CD8-positive, alpha-beta memory T cell (primary cell): ENCODE results near the gene DLX2. TPM values are rescaled to one million over a fixed set of nuclear protein-coding genes. Genes with fewer than 3 reads are reported as not detected.

Experiments
- CTCF ChIA-PET: fragments of 350-600 bp; sonication (Branson Sonifier 250); formaldehyde crosslinking; loops from one replicate; lab custom pipeline; 2021; ENCODE audit warnings: antibody characterized with exemption; lab: Charles Lee
- POLR2A ChIA-PET: fragments of 350-600 bp; sonication (Branson Sonifier 250); formaldehyde crosslinking; loops from one replicate; lab custom pipeline; 2021; ENCODE audit warnings: antibody characterized with exemption; lab: Charles Lee
- DNase-seq, 5 donors: peaks; one replicate each; pipeline versions ENCODE4 v3.0.0 to v3.0.0-alpha.2; 2020 to 2022; ENCODE audit warnings: mixed read lengths in 1 of 5
- H3K27ac ChIP-seq: one replicate; pipeline ENCODE4 v1.7.0; 2013; ENCODE audit warnings: low read depth, mild to moderate bottlenecking, low read length, moderate library complexity
- H3K27me3 ChIP-seq: 2 replicates; pipeline ENCODE4 v1.7.0; 2013; ENCODE audit warnings: low read length, mild to moderate bottlenecking; ENCODE audit not compliant: insufficient read depth, poor library complexity, severe bottlenecking
- H3K36me3 ChIP-seq: 2 replicates; pipeline ENCODE4 v1.7.0; 2013; ENCODE audit warnings: mild to moderate bottlenecking, low read length, moderate library complexity; ENCODE audit not compliant: insufficient read depth
- H3K4me1 ChIP-seq: 2 replicates; pipeline ENCODE4 v1.7.0; 2013; ENCODE audit warnings: mild to moderate bottlenecking, low read length, moderate library complexity; ENCODE audit not compliant: insufficient read depth
- H3K4me3 ChIP-seq: 2 replicates; pipeline ENCODE4 v1.7.0; 2013; ENCODE audit warnings: mild to moderate bottlenecking, low read length
- H3K9me3 ChIP-seq: 2 replicates; pipeline ENCODE4 v1.7.0; 2013; ENCODE audit warnings: mild to moderate bottlenecking, low read length
- H3K27ac Mint-ChIP-seq, 8 donors: one replicate each; pipeline ENCODE4 v1.8.0; 2020 to 2021; ENCODE audit warnings: mixed read lengths in 8 of 8, mild to moderate bottlenecking in 6 of 8, inconsistent platforms in 3 of 8, moderate library complexity in 3 of 8
- H3K27me3 Mint-ChIP-seq, 2 donors: one replicate each; pipeline ENCODE4 v1.8.0; 2020 to 2021; ENCODE audit warnings: mixed read lengths in 2 of 2, mild to moderate bottlenecking in 1 of 2, moderate library complexity in 1 of 2
- H3K36me3 Mint-ChIP-seq, 3 donors: one replicate each; pipeline ENCODE4 v1.8.0; 2020 to 2021; ENCODE audit warnings: mixed read lengths in 3 of 3, inconsistent platforms in 1 of 3, mild to moderate bottlenecking in 1 of 3
- H3K4me1 Mint-ChIP-seq, 3 donors: one replicate each; pipeline ENCODE4 v1.8.0; 2020 to 2021; ENCODE audit warnings: mixed read lengths in 3 of 3, inconsistent platforms in 1 of 3, mild to moderate bottlenecking in 1 of 3
- H3K4me3 Mint-ChIP-seq, 7 donors: one replicate each; pipeline ENCODE4 v1.8.0; 2020 to 2021; ENCODE audit warnings: mixed read lengths in 7 of 7, mild to moderate bottlenecking in 6 of 7, moderate library complexity in 4 of 7, inconsistent platforms in 2 of 7
- H3K9me3 Mint-ChIP-seq, 5 donors: one replicate each; pipeline ENCODE4 v1.8.0; 2020 to 2022; ENCODE audit warnings: mixed read lengths in 5 of 5, mild to moderate bottlenecking in 3 of 5, moderate library complexity in 2 of 5, inconsistent platforms in 1 of 5
- polyA plus RNA-seq: library from polyadenylated mRNA; unstranded; fragments of 300-500 nt; fragmentation: Illumina TruSeq; gene quantifications from one replicate; pipeline ENCODE4 v1.2.3, GENCODE V29; 2021
- total RNA-seq, 2 experiments: library from RNA; stranded (reverse); gene quantifications; one replicate each; pipeline ENCODE4 v1.2.3, GENCODE V29; 2021

The DLX2 gene
- total and polyA plus RNA-seq, 3 experiments from 2014 or later: 0.16 TPM; not detected in 2

GRCh38 chr2:172095905-172096625, 6.6 kb downstream of the DLX2 start:
- Histone ChIP-seq H3K9me3 (no peaks in the 10 kb centered on the region), H3K4me3 (peak overlapping the region; percentile 42), H3K27me3 (peaks cover 97% of the 10 kb centered on the region), H3K27ac (no peak overlapping the region), H3K4me1 (peaks cover 64% of the 10 kb centered on the region), H3K36me3 (no peaks in the 10 kb centered on the region)
- Mint-ChIP-seq H3K27me3 (peaks cover 75 to 76% of the 10 kb centered on the region in 2 donors), H3K36me3 (peaks cover 0 to 3% (median 1%) of the 10 kb centered on the region in 3 donors), H3K4me1 (peaks cover 35 to 50% (median 43%) of the 10 kb centered on the region in 3 donors), H3K4me3 (peak overlapping the region; percentile 79 to 90 (median 87)), H3K9me3 (peaks cover 0 to 20% (median 10%) of the 10 kb centered on the region in 5 donors), H3K27ac (peak overlapping the region in 2 of 8 donors; percentile 3 to 69)
- POLR2A ChIA-PET: interaction anchor here (1.0 kb wide), 1 partner anchor 8 kb away, joined by 3 read pairs; no protein-coding TSS in a partner anchor
- CTCF ChIA-PET: interaction anchor here (1.0 to 1.6 kb wide), 5 partner anchors 9 to 370 kb away, joined by 3 to 5 read pairs (median 4); partner anchors contain the start of gene DLX1
- peak in 1 of 5 donors; percentile 7 for DNase-seq

- Mint-ChIP-seq H3K27ac (peak overlapping the region in 7 of 8 donors; percentile 57 to 91 (median 69)), H3K4me3 (peak overlapping the region; percentile 79 to 90 (median 87)), H3K4me1 (peaks cover 31 to 43% (median 38%) of the 10 kb centered on the region in 3 donors), H3K36me3 (peaks cover 0 to 3% (median 1%) of the 10 kb centered on the region in 3 donors), H3K9me3 (peaks cover 0 to 18% (median 10%) of the 10 kb centered on the region in 5 donors), H3K27me3 (peaks cover 75 to 79% of the 10 kb centered on the region in 2 donors)
- Histone ChIP-seq H3K36me3 (no peaks in the 10 kb centered on the region), H3K27me3 (peaks cover 97% of the 10 kb centered on the region), H3K27ac (no peak overlapping the region), H3K9me3 (no peaks in the 10 kb centered on the region), H3K4me3 (peak overlapping the region; percentile 52), H3K4me1 (peaks cover 57% of the 10 kb centered on the region)
- DNase-seq: peak; percentile 61 to 88 (median 80)
- ChIA-PET POLR2A (no interaction called here), CTCF (interaction anchor here (1.0 to 1.6 kb wide), 3 partner anchors 9 to 367 kb away, joined by 3 to 5 read pairs (median 4); partner anchors contain the start of gene DLX1)
Observed at GRCh38 chr2:172095146-172095904, 7.4 kb downstream of the DLX2 start.

GRCh38 chr2:172094294-172095145, 8.2 kb downstream of the DLX2 start:
- CTCF ChIA-PET: interaction anchor here (1.6 to 3.5 kb wide), 2 partner anchors 12 to 367 kb away, joined by 4 to 14 read pairs; no protein-coding TSS in a partner anchor
- H3K9me3 ChIP-seq: no peaks in the 10 kb centered on the region
- peak overlapping the region; percentile 52 for H3K4me3 ChIP-seq

GRCh38 chr2:172093416-172094293, 9.0 kb downstream of the DLX2 start:
- H3K36me3 Mint-ChIP-seq: peaks cover 0 to 3% (median 1%) of the 10 kb centered on the region in 3 donors
- H3K36me3 ChIP-seq: no peaks in the 10 kb centered on the region
- no peaks in the 10 kb centered on the region for H3K9me3 ChIP-seq
- peaks cover 84 to 88% of the 10 kb centered on the region in 2 donors for H3K27me3 Mint-ChIP-seq
- H3K4me3 ChIP-seq: no peak overlapping the region
- peaks cover 97% of the 10 kb centered on the region for H3K27me3 ChIP-seq
- DNase-seq: no peak
- no peak overlapping the region for H3K27ac ChIP-seq
- peaks cover 41% of the 10 kb centered on the region for H3K4me1 ChIP-seq
- peak overlapping the region in 4 of 8 donors; percentile 21 to 81 (median 62) for H3K27ac Mint-ChIP-seq
- peak overlapping the region; percentile 8 to 82 (median 61) for H3K4me3 Mint-ChIP-seq
- POLR2A ChIA-PET: no interaction called here
- H3K4me1 Mint-ChIP-seq: peaks cover 29 to 40% (median 37%) of the 10 kb centered on the region in 3 donors
- CTCF ChIA-PET: interaction anchor here (1.2 to 3.5 kb wide), 2 partner anchors 9 to 11 kb away, joined by 4 to 14 read pairs; partner anchors contain the start of gene DLX2
- peaks cover 0 to 21% (median 10%) of the 10 kb centered on the region in 5 donors for H3K9me3 Mint-ChIP-seq

More at GRCh38 chr2:172094294-172095145, 8.2 kb downstream of the DLX2 start:
- Mint-ChIP-seq H3K36me3 (peaks cover 0 to 3% (median 1%) of the 10 kb centered on the region in 3 donors), H3K27me3 (peaks cover 82% of the 10 kb centered on the region in 2 donors), H3K27ac (peak overlapping the region in 5 of 8 donors; percentile 3 to 82 (median 64)), H3K4me3 (peak overlapping the region; percentile 41 to 90 (median 86)), H3K4me1 (peaks cover 31 to 42% (median 38%) of the 10 kb centered on the region in 3 donors), H3K9me3 (peaks cover 0 to 21% (median 10%) of the 10 kb centered on the region in 5 donors)
- H3K4me1 ChIP-seq: peaks cover 49% of the 10 kb centered on the region
- H3K27ac ChIP-seq: no peak overlapping the region
- no peak for DNase-seq
- no peaks in the 10 kb centered on the region for H3K36me3 ChIP-seq
- peaks cover 97% of the 10 kb centered on the region for H3K27me3 ChIP-seq
- POLR2A ChIA-PET: no interaction called here

GRCh38 chr2:172092716-172093415, 9.8 kb downstream of the DLX2 start:
- Mint-ChIP-seq H3K36me3 (peaks cover 0 to 1% (median 1%) of the 10 kb centered on the region in 3 donors), H3K27ac (peak overlapping the region in 3 of 8 donors; percentile 21 to 93 (median 61)), H3K27me3 (peaks cover 85 to 91% of the 10 kb centered on the region in 2 donors), H3K4me3 (peak overlapping the region in 3 of 7 donors; percentile 33 to 72 (median 48)), H3K9me3 (peaks cover 2 to 25% (median 15%) of the 10 kb centered on the region in 5 donors), H3K4me1 (peaks cover 33 to 44% (median 41%) of the 10 kb centered on the region in 3 donors)
- peaks cover 97% of the 10 kb centered on the region for H3K27me3 ChIP-seq
- H3K9me3 ChIP-seq: no peaks in the 10 kb centered on the region
- peaks cover 42% of the 10 kb centered on the region for H3K4me1 ChIP-seq
- no peak overlapping the region for H3K27ac ChIP-seq
- ChIA-PET CTCF (interaction anchor here (1.2 to 3.5 kb wide), 4 partner anchors 10 to 369 kb away, joined by 4 to 14 read pairs (median 4); partner anchors contain the start of gene DLX2), POLR2A (interaction anchor here (0.6 kb wide), 1 partner anchor 10 kb away, joined by 3 read pairs; no protein-coding TSS in a partner anchor)
- H3K36me3 ChIP-seq: no peaks in the 10 kb centered on the region
- no peak for DNase-seq
- H3K4me3 ChIP-seq: no peak overlapping the region
